Tibial nerve (tissue), 4 donors: ENCODE results near the gene JCHAIN.
"Not testable (repeated sequence)": the region's sequence is repeated elsewhere in the genome, so short reads cannot be mapped to it uniquely, and the experiment has no call there.

Experiments used
- CTCF ChIP-seq, 5 experiments: fragments of 200-600 bp in 3 of 5; fragments of 450-650 bp in 2 of 5; sonication (generic) in 3 of 5; IDR thresholded peaks; one replicate each; pipeline ENCODE4 v1.5.1; 2016 to 2019; ENCODE audit warnings: antibody characterized with exemption in 5 of 5, mild to moderate bottlenecking in 3 of 5, moderate library complexity in 2 of 5
- EP300 ChIP-seq, 2 donors: sonication (generic); formaldehyde crosslinking; IDR thresholded peaks; one replicate each; pipeline ENCODE4 v1.6.1; 2017; ENCODE audit warnings: antibody characterized with exemption in 2 of 2, mild to moderate bottlenecking in 1 of 2
- POLR2A ChIP-seq, 2 donors: fragments of 450-650 bp; IDR thresholded peaks; one replicate each; pipeline ENCODE4 v1.6.1; 2017; ENCODE audit warnings: antibody characterized with exemption in 2 of 2, mild to moderate bottlenecking in 2 of 2, moderate library complexity in 2 of 2

GRCh38 chr4:70698435-70698834, 32.1 kb upstream of the JCHAIN start:
- not testable (repeated sequence) for TF ChIP-seq CTCF, POLR2A, EP300 (IDR thresholded peaks at IDR 0.05)
